Measurements from ENCODE around the gene AHSP. TPM values are rescaled to one million over a fixed set of nuclear protein-coding genes. Genes with fewer than 3 reads are reported as not detected.

Gene AHSP
- total and polyA plus RNA-seq, 10 of the 15 experiments (the other 5 are each of a cell fraction or from before 2014, with no cell fraction given): not detected

GRCh38 chr16:31530405-31530804 lies 2.7 kb downstream of the AHSP start:
- H3K36me3 ChIP-seq (ENCODE audit: control insufficient read depth in 2 of 2, insufficient read depth in 2 of 2, low read length in 1 of 2): no peaks in the 10 kb centered on the region
- no peaks in the 10 kb centered on the region for H3K79me2 ChIP-seq (ENCODE audit: control insufficient read depth, insufficient read depth, low read length)
- H4K20me1 ChIP-seq (ENCODE audit: control insufficient read depth, insufficient read depth): no peaks in the 10 kb centered on the region
- ChIA-PET RAD21 (ENCODE audit: unreplicated experiment) (no interaction called here), CTCF (no interaction called here), POLR2A (no interaction called here), SMC1A (ENCODE audit: uncharacterized antibody, unreplicated experiment) (no interaction called here)
- no peak overlapping the region for H3K9ac ChIP-seq (ENCODE audit: control insufficient read depth, insufficient read depth, low read length)
- no peaks in the 10 kb centered on the region for H3K27me3 ChIP-seq (replicated peaks in 1 of 2; ENCODE audit: control insufficient read depth in 2 of 2, insufficient read depth in 2 of 2, low read length in 1 of 2)
- in situ Hi-C loops (cut with MboI): no loop called here
- no peaks in the 10 kb centered on the region; the same call in 2 of the 3 replicates for H3K9me3 ChIP-seq (replicated peaks; ENCODE audit: control insufficient read depth, insufficient read depth, low read length)
- H2AFZ ChIP-seq (ENCODE audit: control insufficient read depth, low read depth, low read length): no peak overlapping the region
- ATAC-seq: no peak
- no peak for DNase-seq (ENCODE audit: low read depth, low spot score)
- H3K27ac ChIP-seq (ENCODE audit: control insufficient read depth, insufficient read depth): no peak overlapping the region
- intact Hi-C loops (cut with micrococcal nuclease; ENCODE audit: unreplicated experiment): no loop called here
- 53% methylated on average over 5 of the region's 5 CpGs for WGBS (ENCODE audit: insufficient coverage, insufficient replicate concordance, low lambda C conversion rate, missing lambda C conversion rate)
- BruUV-seq (replicated peaks): no TSS peak
- no peak for FAIRE-seq
- no peak overlapping the region for H3K4me3 ChIP-seq
- no peaks in the 10 kb centered on the region for H3K4me1 ChIP-seq (ENCODE audit: control insufficient read depth, insufficient read depth, low read length)
- H3K4me2 ChIP-seq (ENCODE audit: control insufficient read depth, insufficient read depth): no peak overlapping the region
- TF ChIP-seq ZBTB4 (CRISPR knock-in tag; IDR thresholded peaks at IDR 0.05): no peak
- no peak for TF ChIP-seq LARP7 (IDR thresholded peaks at IDR 0.05)
- no peak for TF ChIP-seq HDAC2 (IDR thresholded peaks at IDR 0.05)
- TF ChIP-seq CEBPB (IDR thresholded peaks at IDR 0.05; ENCODE audit: borderline replicate concordance in 1 of 2, low read depth in 2 of 2, low read length in 2 of 2): no peak
- no peak for TF ChIP-seq PML (IDR thresholded peaks at IDR 0.05; ENCODE audit: low read length)
- no peak for TF ChIP-seq ATF7 (IDR thresholded peaks at IDR 0.05; ENCODE audit: low read depth)
- no peak for TF ChIP-seq RUNX3 (IDR thresholded peaks at IDR 0.05; ENCODE audit: low read length)
- TF ChIP-seq BCL11A (IDR thresholded peaks at IDR 0.05; ENCODE audit: low read depth, low read length): no peak
- no peak for TF ChIP-seq BRCA1 (IDR thresholded peaks at IDR 0.05; ENCODE audit: low read depth, low read length)

Data from GM12878 (cell line).